Measurements from ENCODE around the gene SPRED3.
"Not testable (repeated sequence)": the region's sequence is repeated elsewhere in the genome, so short reads cannot be mapped to it uniquely, and the experiment has no call there.

Gene SPRED3

DNA sequence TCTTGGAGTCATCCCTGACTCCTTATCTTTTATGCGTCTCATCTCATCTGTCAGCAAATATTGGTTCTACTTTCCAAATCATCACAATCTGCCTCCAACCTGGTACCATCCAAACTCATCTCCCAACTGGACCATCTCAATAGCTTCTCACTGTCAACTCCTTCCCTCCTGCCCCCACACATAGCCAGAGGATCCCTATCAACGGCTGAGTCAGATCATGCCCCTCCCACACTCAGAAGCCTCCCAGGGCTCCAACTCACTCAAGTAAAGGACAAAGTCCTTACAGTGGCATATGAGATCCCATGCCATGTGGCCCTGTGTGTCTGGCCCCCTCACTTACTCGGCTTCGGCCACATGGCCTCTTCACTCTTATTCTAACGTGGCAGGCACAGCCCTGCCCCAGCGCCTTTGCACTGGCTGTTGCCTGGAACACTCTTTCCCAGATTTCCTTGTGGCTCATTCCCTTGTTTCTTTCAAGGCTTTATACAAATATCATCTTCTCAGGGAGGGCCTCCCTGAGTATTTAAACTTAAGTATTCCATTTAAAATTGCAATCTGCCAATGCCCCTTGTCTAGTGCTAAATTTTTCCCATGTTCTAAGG lies 4.3 kb downstream of the SPRED3 start:
- DNase-seq = no peak

DNA sequence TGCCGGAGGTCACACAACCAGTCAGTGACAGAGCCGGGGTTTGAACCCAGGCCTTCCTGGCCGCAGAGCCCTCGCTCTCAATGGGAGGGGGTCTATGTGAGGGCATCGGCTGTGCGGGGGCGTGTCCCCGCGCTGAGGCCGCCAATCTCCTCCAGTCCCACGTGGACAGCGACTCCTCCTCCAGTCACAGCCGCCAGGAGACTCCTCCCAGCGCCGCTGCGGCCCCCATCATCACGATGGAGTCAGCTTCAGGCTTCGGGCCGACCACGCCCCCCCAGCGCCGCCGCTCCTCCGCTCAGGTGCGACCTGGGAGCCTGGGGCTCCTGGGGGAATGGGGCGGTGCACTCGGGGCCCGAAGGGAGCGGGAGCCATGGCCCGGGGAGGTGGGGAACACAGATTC lies 6.0 kb downstream of the SPRED3 start:
- peak; percentile 64 for DNase-seq

DNA sequence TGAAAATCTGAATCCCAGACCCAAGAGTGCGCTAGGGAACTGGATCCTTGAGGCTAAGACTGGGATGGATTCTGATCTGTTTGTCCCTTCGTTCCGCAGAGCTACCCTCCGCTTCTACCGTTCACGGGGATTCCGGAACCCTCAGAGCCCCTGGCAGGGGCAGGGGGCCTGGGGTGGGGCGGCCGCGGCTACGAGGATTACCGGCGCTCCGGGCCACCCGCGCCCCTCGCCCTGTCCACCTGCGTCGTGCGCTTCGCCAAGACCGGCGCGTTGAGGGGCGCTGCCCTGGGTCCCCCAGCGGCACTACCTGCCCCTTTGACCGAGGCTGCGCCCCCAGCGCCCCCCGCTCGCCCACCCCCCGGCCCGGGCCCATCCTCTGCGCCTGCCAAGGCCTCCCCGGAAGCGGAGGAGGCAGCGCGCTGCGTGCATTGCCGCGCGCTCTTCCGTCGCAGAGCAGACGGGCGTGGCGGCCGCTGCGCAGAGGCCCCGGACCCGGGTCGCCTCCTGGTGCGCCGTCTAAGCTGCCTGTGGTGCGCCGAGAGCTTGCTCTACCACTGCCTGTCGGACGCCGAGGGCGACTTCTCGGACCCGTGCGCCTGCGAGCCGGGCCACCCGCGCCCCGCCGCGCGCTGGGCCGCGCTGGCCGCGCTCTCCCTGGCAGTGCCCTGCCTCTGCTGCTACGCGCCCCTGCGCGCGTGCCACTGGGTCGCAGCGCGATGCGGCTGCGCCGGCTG lies 7.1 kb downstream of the SPRED3 start:
- peak; percentile 39 for DNase-seq

DNA sequence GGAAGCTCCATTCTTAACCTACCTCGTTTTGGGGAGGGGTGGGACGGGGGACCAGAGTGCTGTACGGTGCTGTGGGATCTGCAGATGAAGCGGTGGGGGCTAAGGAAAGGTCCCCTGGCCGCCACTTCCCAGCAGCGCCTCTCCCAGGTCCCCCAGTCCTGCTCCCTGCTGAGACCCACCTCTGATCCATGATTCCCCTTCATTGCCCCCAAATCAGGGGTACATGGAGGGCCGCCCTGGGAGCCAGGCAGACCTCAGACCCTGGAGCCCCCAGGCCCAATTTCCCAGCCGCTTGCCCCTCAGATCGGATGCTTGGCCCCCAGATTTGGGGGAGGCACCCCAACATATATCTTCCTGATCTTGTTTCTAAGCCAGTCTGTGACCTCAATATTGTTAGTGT lies 10.6 kb downstream of the SPRED3 start:
- no peak for DNase-seq

DNA sequence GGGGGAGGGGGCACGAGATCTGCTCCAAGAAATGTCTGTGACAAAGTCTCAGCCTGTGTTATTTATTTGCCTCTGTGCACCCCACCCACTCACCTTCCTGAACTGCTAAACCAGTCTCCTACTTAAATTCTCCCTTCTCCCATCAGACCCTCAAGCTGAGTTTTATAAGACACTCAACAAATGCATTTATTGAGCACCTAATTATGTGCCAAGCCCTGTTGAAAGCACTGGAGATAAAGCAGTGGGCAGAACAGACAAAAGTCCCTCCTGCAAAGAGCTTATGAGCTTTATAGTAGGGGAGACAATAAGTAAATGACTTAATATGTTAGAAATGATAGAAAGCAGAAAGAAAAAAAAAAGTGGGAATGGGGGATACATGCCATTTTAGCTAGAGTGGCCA lies 11.0 kb downstream of the SPRED3 start:
- no peak for DNase-seq

DNA sequence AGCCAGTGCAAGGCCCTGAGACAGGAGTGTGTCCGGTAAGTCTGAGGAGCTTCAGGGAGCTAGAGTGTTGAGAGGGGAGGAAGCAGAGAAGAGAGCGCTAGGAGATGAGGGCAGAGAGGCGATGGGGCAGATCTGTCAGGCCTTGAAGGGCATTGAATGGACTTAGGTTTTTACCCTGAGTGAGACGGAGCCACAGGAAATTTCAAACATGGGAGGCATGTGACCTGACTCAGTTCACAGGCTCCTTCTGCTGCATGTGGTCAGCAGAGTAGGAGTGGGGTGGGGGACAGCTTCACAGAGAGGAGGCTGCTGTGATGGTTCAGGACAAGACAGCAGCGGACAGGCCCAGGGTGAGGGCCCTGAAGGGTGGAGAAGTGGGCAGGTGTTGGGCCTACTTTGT lies 11.9 kb downstream of the SPRED3 start:
- DNase-seq = no peak

DNA sequence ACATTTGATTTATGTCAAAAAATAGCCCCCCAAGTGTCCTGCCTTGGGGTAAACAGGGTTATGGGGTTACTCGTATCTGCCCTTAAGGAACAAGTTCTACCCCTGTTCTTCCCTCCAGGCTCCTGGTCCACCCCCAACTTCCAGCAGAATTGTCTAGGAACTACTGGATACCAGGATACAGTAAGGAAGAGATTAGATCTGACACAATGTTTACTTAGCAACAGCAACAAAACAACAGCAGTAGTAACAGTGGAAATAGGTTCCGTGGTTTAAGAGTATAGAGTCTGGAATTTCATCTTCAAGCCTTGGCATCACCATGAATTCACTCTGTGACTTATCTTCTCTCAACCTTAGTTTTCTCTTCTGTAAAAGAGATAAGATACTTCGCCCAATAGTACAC lies 12.7 kb downstream of the SPRED3 start:
- no peak for DNase-seq

DNA sequence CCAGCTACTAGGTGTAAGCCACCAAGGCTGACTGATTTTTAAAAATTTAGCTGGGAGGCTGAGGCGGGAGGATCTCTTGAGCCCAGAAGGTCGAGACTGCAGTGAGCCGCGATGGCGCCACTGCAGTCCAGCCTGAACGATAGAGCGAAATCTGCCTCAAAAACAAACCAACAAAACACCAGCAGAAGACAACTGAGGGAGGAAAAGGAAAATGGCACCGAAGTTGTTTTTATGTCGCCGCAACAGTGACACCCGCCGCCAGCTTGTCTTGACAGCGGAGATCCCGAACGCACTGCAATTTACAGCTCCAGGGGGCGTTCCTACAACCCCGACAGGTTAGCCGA lies 14.1 kb downstream of the SPRED3 start:
- DNase-seq = no peak

DNA sequence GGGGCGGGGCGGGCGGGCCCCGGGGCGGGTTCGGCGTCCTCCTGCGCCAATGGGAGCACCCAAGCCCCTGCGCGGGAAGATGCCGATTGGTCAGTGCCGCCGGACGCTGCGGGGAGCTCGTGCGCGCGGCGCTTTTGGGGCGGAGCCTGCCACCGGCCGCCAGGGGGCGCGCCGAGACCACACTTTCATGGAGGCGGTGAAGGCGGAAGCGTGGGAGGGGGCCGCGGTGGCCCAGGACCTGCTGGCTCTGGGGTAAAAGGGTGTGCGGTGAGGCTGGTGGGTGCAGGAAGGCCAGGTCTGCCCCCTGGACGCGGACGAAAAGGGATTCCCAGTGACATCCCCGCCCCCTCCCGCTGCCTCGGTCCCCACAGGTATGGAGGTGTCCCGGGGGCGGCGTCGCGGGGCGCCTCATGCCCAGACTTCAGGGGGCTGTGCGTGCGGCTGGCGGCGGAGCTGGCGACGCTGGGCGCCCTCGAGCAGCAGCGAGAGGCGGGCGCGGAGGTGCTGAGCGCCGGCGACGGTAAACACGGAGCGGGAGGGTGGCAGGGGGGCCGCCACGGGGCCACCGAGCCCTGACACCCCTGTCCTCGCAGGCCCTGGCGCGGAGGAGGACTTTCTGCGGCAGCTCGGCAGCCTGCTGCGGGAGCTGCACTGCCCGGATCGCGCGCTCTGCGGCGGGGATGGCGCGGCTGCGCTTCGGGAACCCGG lies 14.6 kb downstream of the SPRED3 start, which contains the start of gene FAM98C:
Gene FAM98C, plus strand, starts transcription at position 127 of the 708 bp plus-strand sequence. Its CDS starts 61 bp downstream, at position 188.
- peak; percentile 97 for DNase-seq

DNA sequence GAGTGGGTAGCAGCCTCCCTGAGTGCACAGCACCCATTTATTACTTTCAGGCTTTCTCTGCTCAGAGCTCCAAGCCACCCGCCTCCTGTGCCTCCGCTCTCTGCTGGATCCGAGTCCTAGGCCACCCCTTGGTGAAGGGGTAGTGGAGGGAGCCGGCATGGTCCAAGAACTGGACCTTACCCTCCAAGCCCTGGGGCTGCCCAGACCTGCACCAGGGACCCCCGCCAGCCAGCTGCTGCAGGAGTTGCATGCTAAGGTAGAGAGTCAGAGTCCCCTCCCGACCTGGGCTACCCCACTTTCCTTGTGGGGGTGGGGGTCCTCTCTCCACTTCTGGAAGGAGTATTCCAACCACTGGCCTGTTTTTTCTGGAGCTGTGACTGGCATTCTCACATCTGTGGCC lies 16.4 kb downstream of the SPRED3 start:
- no peak for DNase-seq

DNA sequence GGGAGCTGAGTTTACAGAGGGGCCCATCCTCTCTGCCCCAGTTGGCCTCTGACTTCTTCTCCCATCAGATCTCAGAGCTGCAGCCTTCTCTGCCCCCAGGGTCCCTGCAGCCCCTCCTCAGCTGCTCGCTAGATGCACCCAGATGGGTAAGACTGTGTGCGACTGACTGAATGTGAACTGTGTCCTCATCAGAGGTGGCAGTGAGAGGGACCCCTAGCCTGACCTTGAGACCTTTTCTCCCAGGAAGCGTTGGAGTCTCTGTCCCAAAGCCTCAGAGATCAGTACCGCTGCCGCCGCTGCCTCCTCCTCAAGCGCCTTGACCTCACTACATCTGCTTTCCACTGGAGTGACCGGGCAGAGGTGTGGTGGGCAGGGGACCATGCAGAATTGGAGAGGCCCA lies 16.8 kb downstream of the SPRED3 start:
- no peak for DNase-seq

DNA sequence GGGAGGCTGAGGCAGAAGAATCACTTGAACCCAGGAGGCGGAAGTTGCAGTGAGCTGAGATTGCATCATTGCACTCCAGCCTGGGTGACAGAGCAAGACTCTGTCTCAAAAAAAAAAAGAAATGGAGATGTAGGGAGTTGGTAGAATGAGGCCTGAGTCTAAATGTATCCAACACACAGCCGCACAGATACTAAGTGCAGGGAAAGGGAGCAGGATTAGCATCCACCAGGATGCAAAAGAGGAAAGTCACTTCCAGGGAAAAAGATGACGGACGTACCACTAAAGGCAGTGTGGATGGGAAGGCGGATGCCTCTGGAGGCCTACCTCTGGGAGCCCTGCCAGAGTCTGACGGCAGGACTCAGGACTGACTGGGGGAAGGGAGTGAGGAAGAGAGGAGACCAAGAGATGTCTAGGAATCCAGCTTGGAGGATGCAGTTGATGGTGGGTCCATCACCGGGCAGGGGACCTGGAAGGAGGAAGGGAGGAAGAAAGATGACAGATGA lies 21.2 kb downstream of the SPRED3 start:
- DNase-seq = no peak

DNA sequence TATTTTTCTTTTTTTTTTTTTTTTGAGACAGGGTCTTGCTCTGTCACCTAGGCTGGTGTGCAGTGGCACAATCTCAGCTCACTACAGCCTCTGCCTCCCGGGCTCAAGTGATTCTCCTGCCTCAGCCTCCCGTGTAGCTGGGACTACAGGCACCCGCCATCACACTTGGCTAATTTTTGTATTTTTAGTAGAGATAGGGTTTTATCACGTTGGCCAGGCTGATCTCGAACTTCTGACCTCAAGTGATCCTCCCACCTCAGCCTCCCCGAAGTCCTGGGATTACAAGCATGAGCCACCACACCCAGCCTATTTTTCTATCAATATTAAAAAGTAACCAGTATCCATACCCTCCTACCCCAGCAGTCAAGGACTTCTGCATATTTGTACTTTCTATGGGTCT lies 21.9 kb downstream of the SPRED3 start:
- DNase-seq = not testable (repeated sequence)

DNA sequence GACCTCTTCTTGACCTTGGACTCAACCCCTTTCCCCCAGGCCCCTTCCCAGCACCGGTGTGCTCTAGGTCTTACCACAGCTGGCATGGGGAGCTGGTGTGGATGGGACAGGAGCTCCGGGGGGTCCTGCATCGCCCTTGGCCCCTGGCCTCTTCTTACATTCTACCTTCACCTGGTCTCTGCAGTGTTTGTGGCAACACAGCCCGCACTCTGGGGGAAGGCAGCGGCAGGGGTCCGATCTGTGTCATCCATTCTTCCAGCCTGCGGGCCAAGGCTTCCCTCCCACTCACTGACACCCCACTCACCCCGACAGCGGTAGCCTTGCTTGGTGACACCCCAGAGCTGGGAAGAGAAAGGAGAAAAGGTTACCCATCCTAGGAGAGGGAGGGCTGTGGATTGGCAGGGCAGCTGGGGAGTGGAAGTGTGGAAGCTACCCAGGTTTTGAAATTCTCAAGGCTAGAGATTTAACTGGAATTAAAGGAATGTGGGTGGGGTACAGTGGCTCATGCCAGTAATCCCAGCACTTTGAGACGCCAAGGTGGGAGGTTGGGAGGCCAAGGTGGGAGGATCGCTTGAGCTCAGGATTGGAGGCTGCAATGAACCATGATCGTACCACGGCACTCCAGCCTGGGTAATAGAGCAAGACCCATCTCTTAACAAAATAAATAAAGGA lies 22.7 kb downstream of the SPRED3 start:
- DNase-seq = no peak

DNA sequence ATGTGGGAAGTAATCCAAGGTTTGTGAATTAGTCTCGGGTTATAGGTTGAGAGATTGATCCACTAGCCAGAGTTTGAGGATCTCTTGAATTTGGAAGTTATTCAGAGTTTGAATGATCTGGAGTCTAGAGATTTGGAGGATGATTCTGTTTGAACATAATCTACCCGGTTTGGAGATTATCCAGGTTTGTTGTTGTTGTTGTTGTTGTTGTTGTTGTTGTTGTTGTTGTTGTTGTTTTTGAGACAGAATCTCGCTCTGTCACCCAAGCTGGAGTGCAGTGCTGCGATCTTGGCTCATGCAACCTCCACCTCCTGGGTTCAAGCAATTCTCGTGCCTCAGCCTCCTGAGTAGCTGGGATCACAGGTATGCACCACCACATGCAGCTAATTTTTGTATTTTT lies 23.4 kb downstream of the SPRED3 start:
- DNase-seq = not testable (repeated sequence)

DNA sequence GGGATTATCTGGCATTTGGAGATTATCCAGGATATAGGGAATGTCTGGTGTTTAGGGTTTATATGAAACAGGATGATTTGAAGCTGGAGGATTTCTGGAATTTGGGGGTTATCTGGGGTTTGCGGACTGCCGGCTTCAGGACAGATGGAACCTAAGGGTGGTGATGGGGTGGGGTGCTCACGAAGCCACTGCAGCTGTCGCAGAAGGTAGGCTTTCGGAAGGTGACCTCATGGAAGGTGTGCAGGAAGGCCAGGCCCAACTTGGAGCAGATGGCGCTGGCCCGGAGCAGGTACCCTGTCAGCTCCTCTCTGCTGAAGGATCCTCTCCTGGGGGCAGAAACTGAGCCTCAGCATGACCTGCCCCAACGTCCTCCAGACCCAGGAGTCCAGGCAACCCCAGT lies 24.0 kb downstream of the SPRED3 start:
- no peak for DNase-seq

DNA sequence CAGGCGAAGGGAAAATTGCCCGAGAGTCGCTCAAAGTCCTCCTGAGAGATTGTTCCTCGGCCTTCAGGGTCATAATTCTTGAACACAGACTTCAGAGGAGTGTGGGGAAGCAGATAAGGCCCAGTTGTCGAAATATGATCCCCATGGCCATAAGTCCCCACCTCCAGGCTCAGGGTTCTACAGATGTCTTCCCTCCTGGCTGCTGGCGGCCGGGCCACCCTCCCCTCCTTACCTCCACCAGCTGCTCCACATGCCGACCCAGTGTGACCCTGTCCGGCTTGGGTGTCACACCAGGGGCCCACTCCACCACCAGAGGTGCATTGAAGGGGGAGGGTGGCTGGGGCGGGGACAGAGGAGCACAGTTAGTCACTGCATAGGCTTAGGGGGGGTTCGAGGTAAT lies 24.5 kb downstream of the SPRED3 start:
- no peak for DNase-seq

DNA sequence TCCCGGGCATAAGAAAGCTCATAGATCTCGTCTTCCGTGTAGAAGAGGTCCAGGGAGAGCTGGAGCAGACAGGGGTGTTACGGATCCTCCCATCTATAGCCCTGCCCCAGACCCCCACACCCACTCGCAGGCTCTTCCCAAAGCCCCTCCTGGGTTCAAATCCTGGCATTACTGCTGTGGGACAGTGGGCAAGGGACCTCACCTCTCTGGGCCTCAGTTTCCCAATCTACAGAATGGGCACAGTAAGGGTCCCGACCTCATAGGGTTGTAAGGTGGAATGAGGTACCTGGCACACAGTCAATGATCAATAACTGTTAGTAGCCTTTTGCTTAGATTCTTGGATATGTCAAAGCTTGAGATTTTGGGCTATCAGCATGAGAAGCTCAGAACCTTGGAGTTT lies 24.9 kb downstream of the SPRED3 start:
- DNase-seq = no peak

DNA sequence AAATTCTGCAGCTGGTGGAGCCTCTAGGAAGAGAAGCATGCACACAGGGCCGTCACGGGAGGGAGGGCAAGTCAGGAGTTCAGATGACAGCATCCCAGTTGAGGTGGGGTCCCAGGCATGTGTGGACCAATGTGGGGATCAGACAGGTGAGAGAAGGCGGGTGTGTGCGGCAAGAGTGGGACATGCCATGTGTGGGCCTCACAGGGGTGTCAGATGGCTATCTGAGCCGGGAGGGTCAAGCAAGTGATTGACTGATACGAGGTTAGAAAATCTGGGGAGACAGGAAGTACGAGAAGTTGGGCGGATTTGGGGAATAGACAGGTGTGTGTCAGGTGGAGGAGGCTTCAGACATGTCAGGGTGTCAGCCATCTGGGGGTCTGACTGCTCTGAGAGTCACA lies 28.6 kb downstream of the SPRED3 start:
- DNase-seq = no peak

DNA sequence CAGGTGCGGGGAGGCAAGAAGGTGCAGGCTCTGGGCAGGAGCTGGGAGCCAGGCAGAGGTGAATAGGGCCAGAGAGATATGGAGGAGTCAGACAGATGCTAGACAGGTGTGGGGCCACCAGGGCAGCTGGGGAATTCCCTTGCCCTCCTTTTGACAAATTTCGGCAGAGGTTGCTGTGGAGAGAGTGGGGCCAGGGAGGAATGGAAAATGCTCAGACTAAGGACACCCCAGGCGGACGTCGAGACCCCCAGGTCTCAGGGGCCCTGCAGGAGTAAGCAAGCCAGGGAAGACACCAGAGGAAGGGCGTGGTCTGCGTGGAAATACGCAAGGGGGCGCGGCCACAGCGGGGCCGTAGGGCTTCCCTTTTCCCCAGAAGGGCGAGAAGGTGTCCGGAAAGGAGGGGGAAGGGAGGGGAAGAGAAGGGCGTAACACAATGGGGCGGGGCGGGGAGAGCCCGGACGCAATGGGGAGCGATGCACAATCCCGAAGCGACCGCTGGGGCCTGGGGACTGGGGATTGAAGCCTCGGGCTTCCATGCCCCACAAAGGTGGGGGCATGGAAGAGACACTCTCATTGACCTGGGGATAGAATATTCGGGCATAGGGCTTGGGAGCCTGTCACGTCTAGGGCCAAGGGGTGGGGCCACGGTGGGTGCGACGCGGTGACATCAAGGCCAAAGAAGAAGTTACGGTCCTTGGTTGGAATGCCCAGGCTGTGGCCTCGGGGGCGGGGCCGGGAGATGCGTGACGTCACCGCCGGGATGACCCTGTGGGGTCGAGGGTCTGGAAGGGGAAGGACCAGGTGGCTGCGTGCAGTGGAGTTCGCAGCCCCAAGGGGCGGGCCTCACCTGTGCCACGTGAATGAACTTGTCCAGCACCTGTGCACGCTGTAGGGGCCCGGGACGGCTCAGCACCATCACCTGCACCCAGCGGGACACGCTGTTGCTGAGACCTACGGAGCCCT lies 29.3 kb downstream of the SPRED3 start:
- peak; percentile 40 for DNase-seq

DNA sequence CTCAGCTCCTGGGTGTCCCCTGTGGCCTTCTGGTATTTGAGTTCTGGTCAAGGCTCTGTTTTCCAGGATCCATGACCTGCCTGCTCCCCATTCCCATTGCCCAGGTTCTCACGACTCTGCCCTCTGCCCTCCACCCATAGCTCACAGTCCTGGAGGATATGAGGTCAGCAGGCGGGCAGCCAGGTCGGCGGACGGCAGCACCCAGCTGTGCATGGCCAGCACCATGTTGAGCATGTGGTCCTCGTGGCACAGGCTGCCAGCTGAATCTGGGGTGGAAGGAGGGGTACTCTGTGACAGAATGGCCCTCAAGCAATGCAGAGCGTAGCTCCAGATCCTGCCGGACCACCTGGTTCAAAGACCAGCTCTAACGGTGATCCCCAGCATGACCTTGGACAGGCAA lies 32.4 kb downstream of the SPRED3 start:
- DNase-seq = no peak

DNA sequence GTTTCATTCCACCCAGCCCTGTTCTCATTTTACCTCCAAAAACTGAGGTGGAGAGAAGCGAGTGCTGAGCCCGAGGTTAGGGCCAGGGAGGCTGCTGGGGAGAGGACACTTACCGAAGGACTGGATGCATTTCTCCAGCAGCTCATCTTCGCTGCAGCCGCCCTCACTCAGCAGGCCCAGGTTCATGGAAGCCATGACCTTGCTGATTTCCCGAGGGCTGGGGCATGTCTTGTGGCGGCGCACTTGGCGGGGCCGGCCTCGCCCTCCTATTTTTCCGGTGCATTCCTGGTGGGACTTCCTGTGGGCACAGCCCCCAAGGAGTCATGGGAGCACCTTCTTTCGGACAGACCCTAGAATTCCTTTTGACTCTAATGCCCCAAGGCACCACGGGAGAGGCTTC lies 33.4 kb downstream of the SPRED3 start:
- DNase-seq = no peak

Data from activated CD4-positive, alpha-beta T cell treated with anti-CD3 and anti-CD28 coated beads, Interleukin-2, amount 50 U/mL, for 1 hour (primary cell).